ENCODE measurements around the gene ZNF695.
"Not testable (repeated sequence)": the region's sequence is repeated elsewhere in the genome, so short reads cannot be mapped to it uniquely, and the experiment has no call there.

Gene ZNF695

GRCh38 chr1:247007511-247008405 lies at the start of gene ZNF695:
Gene ZNF695, minus strand, starts transcription at chr1:247008057. Its CDS starts 149 bp downstream, at chr1:247007908.
- DNase-seq = peak; percentile 76

DNA sequence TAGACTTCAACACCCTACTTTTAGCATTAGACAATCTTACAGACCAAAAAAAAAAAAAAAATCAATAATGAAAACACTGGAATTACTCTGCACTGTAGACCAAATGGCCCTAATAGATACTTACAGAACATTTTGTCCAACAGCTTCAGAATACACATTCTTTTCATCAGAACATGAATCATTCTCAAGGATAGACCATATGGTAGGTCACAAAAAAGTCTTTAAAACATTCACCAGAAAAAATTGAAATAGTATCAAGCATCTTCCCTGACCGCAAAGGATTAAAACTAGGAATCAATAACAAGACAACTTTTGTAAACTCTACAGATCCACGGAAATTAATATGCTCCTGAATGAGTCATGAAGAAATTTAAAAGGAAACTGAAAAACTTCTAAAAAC lies 48.2 kb upstream of the ZNF695 start:
- DNase-seq = no peak

DNA sequence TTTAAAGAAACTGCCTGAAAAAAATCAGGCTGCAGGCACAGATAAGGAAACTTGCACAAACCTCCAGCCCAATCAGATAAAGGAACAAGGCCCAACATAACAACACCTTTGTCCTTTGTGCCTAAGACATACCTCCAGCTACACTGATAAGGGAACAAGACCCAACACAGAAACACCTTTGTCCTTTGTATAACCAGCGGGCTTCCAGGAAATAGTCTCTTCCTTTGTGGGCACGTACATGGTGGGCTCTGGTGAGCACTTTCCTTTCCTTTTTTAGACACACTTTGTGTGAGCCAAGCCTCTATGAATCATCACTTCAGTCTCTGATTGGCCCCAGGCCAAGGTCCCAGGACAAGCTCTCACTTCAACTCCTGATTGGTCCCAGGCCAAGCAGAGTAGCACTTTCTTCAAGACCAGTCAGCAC lies 47.1 kb upstream of the ZNF695 start:
- no peak for DNase-seq

GRCh38 chr1:247047702-247048101 lies 39.8 kb upstream of the ZNF695 start:
- no peak for DNase-seq

GRCh38 chr1:247047260-247047659 lies 39.4 kb upstream of the ZNF695 start:
- no peak for DNase-seq

GRCh38 chr1:247043406-247043805 lies 35.5 kb upstream of the ZNF695 start:
- DNase-seq = peak; percentile 6

- no peak for DNase-seq
Observed at GRCh38 chr1:247037511-247038320, 29.9 kb upstream of the ZNF695 start.

GRCh38 chr1:247032306-247032705 lies 24.4 kb upstream of the ZNF695 start:
- not testable (repeated sequence) for DNase-seq

GRCh38 chr1:247024658-247025057 lies 16.8 kb upstream of the ZNF695 start:
- not testable (repeated sequence) for DNase-seq

- no peak for DNase-seq
Observed at GRCh38 chr1:247013391-247013790, 5.5 kb upstream of the ZNF695 start.

DNA sequence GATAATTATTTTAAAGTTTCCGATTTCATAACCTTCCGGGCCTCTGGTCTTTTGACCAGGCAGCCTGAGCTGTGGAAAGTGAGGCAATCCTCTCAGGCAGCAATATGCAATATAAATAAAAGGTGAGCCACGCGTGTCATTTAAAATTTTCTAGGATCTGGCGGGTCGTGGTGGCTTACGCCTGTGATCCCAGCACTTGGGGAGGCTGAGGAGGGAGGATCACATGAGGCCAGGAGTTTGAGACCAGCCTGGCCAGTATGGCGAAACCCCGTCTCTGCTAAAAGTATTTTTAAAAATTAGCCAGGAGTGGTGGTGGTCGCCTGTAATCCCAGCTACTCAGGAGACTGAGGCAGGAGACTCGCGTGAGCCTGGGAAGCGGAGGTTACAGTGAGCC lies 546 bp upstream of the ZNF695 start:
- no peak for DNase-seq

DNA sequence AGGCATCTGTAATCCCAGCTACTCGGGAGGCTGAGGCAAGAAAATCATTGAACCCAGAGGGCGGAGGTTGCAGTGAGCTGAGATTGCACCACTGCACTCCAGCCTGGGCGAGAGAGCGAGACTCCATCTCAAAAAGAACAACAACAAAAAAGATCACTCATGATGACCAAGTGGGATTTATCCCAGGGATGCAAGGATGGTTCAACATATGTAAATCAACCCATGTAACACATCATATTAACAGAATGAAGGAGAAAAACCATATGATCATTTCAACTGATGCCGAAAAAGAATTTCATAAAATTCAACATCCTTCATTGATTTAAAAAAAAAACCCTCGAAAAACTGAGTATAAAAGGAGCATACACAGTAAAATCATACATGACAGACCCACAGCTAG lies 3.8 kb downstream of the ZNF695 start:
- DNase-seq = not testable (repeated sequence)

GRCh38 chr1:246989901-246990300 lies 18.0 kb downstream of the ZNF695 start:
- no peak for DNase-seq

- no peak for DNase-seq
Observed at GRCh38 chr1:246988316-246988715, 19.5 kb downstream of the ZNF695 start.

- no peak for DNase-seq
Observed at GRCh38 chr1:246987083-246987690, 20.7 kb downstream of the ZNF695 start.

GRCh38 chr1:246978785-246979184 lies 29.1 kb downstream of the ZNF695 start:
- no peak for DNase-seq

DNA sequence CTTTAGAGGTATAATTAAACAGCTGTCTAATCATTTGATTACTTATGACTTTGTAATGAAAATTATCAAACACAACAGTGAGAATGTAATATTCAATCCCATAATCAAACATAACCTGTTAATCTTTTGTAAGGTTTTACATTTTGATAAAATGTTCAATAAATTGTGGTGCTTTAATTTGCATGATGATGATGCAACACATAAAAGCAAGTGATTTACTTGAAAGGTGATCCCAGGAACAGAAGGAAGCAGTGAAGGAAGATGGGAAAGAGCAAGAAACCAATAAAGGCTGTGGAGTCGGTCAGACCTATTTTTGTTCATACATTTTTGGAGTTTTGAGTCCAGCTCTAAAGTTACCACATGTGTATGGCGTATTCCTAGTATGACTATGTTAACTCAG lies 29.6 kb downstream of the ZNF695 start:
- no peak for DNase-seq

DNA sequence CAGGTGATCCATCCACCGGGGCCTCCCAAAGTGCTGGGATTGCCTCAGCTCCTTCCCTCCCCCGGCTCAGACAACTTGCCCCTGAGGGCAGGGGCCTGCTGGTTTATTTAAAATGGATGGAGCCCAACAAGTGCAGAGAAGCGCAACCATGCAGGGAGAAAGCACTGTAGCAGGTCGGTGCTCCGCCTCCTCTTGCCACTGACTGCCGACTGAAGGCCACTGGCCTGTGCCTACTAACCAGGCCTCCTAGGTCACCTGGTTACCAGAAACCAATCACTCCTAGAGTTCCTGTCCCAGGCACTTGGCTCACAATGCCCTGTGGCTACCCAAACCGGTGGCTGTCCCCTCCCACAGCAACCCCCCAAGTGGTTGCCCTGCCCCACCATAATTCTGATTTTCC lies 35.9 kb downstream of the ZNF695 start:
- DNase-seq = no peak

DNA sequence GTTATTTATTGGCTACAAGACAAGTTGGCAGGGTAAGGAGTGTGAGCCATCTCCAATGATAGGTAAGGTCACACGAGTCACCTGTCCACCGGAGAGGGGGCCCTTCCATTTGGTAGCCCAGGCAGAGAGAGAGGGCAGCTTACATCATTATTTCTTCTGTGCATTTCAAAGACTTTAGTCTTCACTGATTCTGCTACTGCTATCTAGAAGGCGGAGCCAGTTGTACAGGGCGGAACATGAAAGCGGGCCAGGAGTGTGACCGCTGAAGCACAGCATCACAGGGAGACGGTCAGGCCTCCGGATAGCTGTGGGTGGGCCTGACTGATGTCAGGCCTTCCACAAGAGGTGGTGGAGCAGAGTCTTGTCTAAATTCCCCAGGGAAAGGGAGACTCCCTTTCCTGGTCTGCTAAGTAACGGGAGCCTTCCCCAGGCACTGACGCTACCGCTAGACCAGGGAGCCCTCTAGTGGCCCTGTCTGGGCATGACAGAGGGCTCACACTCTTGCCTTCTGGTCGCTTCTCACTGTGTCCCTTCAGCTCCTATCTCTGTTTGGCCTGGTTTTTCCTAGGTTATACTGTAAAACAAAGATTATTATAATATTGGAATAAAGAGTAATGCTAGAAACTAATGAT lies 36.7 kb downstream of the ZNF695 start:
- DNase-seq = peak; percentile 12

DNA sequence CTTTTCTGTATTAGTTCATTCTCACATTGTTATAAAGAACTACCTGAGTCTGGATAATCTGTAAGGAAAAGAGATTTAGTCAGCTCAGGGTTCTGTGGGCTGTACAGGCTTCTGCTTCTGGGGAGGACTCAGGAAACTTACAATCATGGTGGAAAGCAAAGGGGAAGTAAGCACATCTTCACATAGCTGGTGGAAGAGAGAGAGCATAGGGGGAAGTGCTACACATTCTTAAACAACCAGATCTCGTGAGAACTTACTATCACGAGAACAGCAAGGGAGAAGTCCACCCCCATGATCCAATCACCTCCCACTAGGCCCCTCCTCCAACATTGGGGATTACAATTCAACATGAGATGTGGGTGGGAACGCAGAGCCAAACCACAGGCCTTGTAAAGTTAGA lies 38.2 kb downstream of the ZNF695 start:
- DNase-seq = no peak

DNA sequence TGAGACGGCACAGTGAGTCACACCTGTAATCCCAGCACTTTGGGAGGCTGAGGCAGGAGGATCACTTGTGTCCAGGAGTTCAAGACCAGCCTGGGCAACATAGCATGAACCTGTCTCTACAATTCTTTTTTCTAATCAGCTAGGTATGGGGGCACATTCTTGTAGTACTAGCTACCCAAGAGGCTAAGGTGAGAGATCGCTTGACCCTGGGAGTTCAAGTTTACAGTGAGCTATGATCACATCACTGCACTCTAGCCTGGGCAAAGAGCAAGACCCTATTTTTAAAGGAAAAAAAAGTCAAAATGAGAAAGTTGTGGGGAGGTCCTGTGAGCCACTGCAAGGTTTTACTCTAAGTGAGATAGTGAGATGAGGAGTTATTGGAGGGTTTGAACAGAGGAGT lies 41.4 kb downstream of the ZNF695 start:
- no peak for DNase-seq

DNA sequence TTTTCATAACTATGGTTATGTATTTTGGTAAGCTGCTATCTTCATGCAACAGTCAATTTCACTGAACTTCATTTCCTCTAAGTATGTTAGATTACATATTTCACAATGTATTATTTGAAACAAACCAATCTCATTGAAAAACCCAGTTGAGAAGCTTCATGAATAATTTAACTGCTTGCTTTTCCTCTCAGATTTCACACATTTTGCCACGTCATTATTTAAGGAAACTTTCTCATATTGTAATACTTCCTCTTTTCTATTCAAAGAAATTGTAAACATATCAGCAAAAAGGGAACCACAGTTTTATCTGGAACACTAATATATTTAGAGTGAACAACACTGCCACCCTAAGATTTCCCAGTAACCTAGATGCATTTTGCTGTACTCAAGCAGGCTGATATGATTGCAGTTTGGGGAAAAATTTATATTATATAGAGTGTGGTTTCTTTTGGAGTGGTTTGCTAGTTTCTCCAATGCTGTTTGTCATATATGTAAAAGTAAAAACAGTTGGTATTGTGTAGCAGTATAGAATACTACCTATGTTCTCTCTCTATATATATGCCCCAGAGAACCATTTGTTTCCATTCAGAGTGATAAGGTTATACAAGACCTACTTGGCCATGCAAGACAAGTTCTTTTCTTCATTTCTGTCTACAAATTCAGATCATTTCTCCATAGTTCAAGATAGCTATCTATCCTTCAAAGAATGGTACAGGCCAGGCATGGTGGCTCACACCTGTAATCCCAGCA lies 47.7 kb downstream of the ZNF695 start:
- DNase-seq = peak; percentile 24
